Measurements from ENCODE around the gene SUSD1.
"Not testable (repeated sequence)": the region's sequence is repeated elsewhere in the genome, so short reads cannot be mapped to it uniquely, and the experiment has no call there.

SUSD1 gene

GRCh38 chr9:112129246-112129645, 45.9 kb downstream of the SUSD1 start:
- no peak for DNase-seq (ENCODE audit: low read depth)

DNA sequence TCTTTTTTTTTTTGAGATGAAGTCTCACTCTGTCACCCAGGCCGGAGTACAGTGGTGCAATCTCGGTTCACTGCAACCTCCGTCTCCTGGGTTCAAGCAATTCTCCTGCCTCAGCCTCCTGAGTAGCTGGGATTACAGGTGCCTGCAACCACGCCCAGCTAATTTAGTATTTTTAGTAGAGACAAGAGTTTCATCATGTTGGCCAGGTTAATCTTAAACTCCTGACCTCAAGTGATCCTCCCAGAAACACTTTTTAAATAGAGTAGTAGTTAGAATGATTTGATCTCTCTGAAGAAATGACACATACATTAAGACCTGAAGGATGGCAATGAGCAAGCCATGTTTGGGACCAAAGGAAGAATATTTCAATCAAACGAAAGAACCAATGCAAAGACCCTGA, 46.7 kb downstream of the SUSD1 start:
- not testable (repeated sequence) for DNase-seq (ENCODE audit: low read depth)

- no peak for DNase-seq (ENCODE audit: low read depth)
These were observed 47.8 kb downstream of the SUSD1 start for GRCh38 chr9:112127281-112127680.

DNA sequence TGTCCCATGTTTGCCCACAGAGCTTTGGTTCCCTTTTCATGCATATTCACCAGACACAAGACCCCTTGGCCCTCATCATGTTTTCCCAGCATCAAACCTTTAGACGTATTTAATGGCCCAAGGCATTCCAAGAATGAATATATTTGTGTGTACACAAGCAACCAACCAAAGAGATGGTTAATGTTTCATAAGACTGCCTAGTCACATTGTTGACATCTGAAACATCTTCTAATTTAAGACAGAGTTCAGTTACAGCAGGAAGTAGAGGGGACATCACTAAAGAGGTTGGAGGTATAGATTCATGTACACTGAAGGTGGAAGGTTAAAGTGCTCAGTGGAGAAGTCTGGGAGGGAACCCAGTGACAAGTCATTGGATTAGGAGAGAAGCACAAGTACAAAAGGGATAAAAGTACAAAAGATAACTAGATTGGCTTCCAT, 49.1 kb downstream of the SUSD1 start:
- DNase-seq (ENCODE audit: low read depth): no peak

DNA sequence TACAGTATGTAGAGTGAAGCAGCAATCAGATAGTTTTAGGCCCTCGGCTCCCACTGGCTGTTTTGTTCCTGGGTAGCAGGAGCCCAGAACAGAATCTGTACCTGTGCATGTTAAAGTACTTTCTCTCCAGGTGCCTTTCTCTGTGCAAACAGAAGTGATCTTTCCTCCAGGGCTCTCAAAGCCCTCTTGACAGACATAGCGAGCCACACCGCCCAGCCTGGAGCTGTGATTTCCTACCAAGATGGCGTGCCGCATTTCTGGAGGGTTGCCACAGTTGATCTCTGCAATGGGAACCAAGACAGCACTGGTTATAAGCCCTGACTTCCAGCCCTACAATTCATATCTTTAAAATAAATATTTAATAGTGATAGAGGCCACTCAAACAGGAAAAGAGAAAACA, 50.9 kb downstream of the SUSD1 start:
- DNase-seq (ENCODE audit: low read depth): no peak

- no peak for DNase-seq (ENCODE audit: low read depth)
These were observed 53.5 kb downstream of the SUSD1 start for GRCh38 chr9:112121633-112122032.

- DNase-seq (ENCODE audit: low read depth): no peak
These were observed 54.6 kb downstream of the SUSD1 start for GRCh38 chr9:112120439-112120925.

DNA sequence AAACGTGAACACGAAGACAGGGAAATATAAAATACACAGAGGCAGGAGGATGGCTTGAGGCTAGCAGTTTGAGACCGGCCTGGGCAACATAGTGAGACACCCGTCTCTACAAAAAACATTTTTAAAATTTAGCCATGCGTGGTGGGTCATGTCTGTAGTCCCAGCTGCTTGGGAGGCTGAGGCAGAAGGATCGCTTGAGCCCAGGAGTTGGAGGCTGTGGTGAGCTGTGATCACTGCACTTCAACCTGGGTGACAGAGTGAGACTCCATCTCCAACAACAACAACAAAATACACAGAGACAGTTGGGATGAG, 55.1 kb downstream of the SUSD1 start:
- no peak for DNase-seq (ENCODE audit: low read depth)

GRCh38 chr9:112119225-112120029, 55.7 kb downstream of the SUSD1 start:
- no peak for DNase-seq (ENCODE audit: low read depth)

- no peak for DNase-seq (ENCODE audit: low read depth)
These were observed 57.1 kb downstream of the SUSD1 start for GRCh38 chr9:112118009-112118408.

- no peak for DNase-seq (ENCODE audit: low read depth)
These were observed 58.9 kb downstream of the SUSD1 start for GRCh38 chr9:112115970-112116753.

DNA sequence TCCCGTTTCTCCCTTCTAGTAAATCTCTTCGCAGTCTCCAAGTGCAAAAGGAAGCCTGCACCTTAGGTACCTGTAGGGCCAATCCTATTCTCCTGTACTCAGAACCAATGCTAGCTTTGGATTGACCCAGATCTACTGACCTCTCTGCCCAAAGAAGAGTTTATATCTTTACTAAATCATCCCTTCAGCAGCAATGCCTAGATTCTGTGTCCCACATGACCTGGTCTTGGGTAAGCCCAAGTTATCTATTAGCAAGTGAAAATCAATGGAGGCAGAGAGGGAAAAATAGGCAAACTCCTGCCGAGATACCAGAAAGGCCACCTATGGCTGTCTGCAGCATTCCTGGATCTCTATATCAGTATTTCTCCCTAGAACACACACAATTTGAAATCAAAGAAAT, 60.0 kb downstream of the SUSD1 start:
- no peak for DNase-seq (ENCODE audit: low read depth)

GRCh38 chr9:112112941-112113681, 62.0 kb downstream of the SUSD1 start:
- DNase-seq (ENCODE audit: low read depth): no peak

- no peak for DNase-seq (ENCODE audit: low read depth)
These were observed 62.6 kb downstream of the SUSD1 start for GRCh38 chr9:112112519-112112918.

- no peak for DNase-seq (ENCODE audit: low read depth)
These were observed 63.6 kb downstream of the SUSD1 start for GRCh38 chr9:112111461-112111860.

GRCh38 chr9:112110777-112111113, 64.4 kb downstream of the SUSD1 start:
- no peak for DNase-seq (ENCODE audit: low read depth)

GRCh38 chr9:112110094-112110776, 64.9 kb downstream of the SUSD1 start:
- no peak for DNase-seq (ENCODE audit: low read depth)

DNA sequence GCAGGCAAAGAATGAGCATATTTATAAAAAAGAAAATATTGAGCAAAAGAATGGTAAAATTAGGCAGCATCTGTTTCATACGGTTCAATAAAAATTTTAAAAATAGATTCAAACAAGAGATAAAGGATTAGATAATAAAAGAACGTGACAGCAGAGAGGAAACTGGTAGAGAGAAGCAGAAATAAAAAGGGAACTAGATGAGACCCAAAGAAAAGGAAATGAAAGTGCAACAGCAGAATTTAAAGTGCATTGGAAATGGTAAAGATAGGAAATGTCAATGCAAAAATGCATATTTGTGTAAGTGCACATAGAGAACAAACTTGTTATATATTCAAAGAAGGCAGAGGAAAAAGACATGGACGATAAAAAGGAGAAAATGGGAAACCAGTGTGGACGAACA, 70.2 kb downstream of the SUSD1 start:
- no peak for DNase-seq (ENCODE audit: low read depth)

DNA sequence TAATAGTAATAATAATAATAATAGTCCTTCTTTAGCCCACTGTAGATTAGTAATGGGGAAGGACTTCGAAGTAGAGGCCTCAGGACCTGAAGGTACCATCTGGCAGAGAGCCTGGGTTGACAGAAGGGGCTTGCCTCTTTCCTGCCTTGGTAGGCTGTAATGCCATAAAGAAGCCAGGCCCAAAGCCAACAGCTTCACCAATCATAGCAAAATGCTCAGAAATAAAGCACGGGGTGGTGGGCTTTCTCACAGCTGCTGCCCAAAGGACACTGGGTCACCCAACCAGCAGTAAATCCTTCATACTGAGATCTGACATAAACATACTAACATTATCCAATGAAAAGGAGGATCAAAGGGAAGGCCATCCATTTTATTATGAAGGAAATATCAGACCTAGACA, 70.7 kb downstream of the SUSD1 start:
- no peak for DNase-seq (ENCODE audit: low read depth)

- DNase-seq (ENCODE audit: low read depth): no peak
These were observed 71.7 kb downstream of the SUSD1 start for GRCh38 chr9:112103405-112103804.

DNA sequence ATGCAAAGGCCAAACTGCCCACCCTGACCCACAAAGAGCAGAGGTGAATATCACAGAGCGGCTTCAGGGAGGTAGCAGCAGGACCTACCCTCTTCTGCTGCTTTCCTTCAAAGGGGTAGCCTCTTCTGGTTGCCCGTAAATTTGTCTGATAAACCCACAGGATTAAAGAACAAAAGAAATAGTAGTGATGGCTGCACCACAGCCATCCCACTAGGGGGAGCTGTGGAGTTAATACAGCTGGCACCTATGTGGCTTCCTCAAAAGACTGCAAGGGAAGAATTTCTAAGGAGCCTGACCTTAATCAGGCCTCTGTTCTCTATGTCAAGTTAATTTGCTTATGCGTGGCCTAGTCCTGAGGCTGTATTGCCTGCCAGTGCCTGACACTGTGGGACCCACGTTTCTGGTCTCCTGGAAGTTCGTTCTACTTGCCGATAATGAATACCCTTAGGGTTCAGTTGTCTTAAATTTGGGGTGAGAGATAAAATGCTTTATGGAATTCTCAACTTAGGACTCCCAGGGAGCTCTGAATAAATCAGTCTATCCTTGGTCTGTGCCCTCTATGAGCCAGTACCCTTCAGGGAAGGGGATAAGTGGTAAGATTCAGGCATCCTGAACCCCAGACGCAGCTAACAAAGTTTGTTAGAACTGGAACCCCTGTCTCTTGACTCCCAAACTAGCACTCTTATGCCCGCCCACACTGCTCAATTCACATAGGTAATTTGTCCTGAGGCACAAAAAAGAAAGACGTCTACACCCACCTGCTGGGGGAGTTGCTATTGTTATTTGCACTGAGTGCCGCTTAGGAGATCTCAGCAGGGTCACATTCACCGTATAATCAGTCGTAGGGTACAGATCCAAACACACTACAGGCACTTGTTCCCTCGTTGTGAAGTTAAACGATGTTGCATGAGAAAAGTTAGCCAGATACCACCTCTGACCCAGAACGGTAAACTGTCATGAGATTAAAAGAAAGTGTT, 77.1 kb downstream of the SUSD1 start:
- peak; percentile 51 for DNase-seq (ENCODE audit: low read depth)

Measured in activated gamma-delta T cell treated with anti-CD3 and anti-CD28 coated beads, Interleukin-2, amount 50 U/mL, for 16 hours (primary cell).